ENCODE data around the gene HIPK3.

Gene HIPK3

GRCh38 chr11:33389635-33390034 is 132.5 kb downstream of the HIPK3 start:
- DNase-seq, result no peak

GRCh38 chr11:33390944-33391892 is 134.0 kb downstream of the HIPK3 start:
- no peak for DNase-seq

- DNase-seq, result no peak
Observed at GRCh38 chr11:33391893-33392251, 134.7 kb downstream of the HIPK3 start.

GRCh38 chr11:33394431-33395109 is 137.4 kb downstream of the HIPK3 start:
- no peak for DNase-seq

- DNase-seq, result no peak
Observed at GRCh38 chr11:33396361-33396760, 139.2 kb downstream of the HIPK3 start.

GRCh38 chr11:33399421-33399820 is 142.2 kb downstream of the HIPK3 start:
- no peak for DNase-seq

GRCh38 chr11:33402066-33402465 is 144.9 kb downstream of the HIPK3 start:
- DNase-seq, result no peak

- no peak for DNase-seq
Observed at GRCh38 chr11:33403344-33403743, 146.2 kb downstream of the HIPK3 start.

DNA sequence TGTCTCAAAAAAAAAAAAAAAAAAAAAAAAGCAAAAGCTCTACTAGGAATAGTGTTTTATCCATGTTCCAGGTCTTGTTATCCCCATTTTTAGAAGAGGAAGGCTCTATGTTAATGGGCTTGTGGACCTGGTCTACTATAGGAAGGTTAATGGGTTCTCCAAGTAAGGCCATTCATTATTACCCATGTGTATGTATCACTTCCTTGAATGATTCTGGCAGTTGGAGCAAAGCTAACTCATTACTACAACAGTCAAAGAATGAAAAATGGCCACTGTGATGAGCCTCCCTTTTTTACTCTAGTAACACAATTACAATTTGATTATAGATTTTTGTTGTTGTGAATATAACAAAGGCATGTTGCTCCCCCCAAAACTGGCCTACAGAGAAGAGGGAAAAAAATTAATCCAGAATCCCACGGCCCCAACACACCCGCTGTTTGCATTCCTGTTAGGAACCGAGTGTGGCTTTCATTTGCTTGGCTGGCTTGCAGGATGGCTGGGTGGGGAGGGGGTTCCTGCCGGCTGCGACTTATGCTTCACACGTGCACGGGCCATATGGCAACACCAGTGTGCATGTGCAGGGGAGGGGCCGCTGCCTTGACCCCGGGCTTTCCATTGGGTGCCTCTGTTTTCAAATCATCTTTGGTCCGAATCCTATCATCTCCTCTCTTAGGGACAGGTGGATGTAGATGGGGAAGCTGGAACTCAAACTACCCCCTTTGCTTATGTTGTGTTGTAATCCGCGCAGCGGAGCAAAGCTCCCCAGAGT is 148.8 kb downstream of the HIPK3 start:
- no peak for DNase-seq

Data from hypothalamus (tissue), 51 donors.